Neural progenitor cell (in vitro differentiated cells): ENCODE measurements around the gene KLHL3. TPM values are rescaled to one million over a fixed set of nuclear protein-coding genes. Genes with fewer than 3 reads are reported as not detected.

Experiments
- DNase-seq: peaks from one replicate; pipeline ENCODE4 v3.0.0-alpha.2; 2016; ENCODE audit warnings: low spot score
- H2AFZ ChIP-seq: fragments of 200-600 bp; sonication (generic); replicated peaks from 2 replicates; pipeline ENCODE4 v1.6.1; 2016; ENCODE audit warnings: antibody characterized with exemption
- H3F3A ChIP-seq: fragments of 200-600 bp; sonication (generic); 2 replicates; pipeline ENCODE4 v1.6.1; 2016; ENCODE audit warnings: antibody characterized with exemption, low read depth
- H3K27ac ChIP-seq: fragments of 200-600 bp; sonication (generic); 2 replicates; pipeline ENCODE4 v1.5.1; 2016; ENCODE audit warnings: mild to moderate bottlenecking
- H3K27me3 ChIP-seq: fragments of 200-600 bp; sonication (generic); 2 replicates; pipeline ENCODE4 v1.6.1; 2016; ENCODE audit warnings: mild to moderate bottlenecking, moderate library complexity
- H3K36me3 ChIP-seq: fragments of 200-600 bp; sonication (generic); 2 replicates; pipeline ENCODE4 v1.5.1; 2016
- H3K4me1 ChIP-seq: fragments of 200-600 bp; sonication (generic); 2 replicates; pipeline ENCODE4 v1.6.1; 2016; ENCODE audit warnings: mixed run types
- H3K4me2 ChIP-seq: fragments of 200-600 bp; sonication (generic); 2 replicates; pipeline ENCODE4 v1.6.1; 2016
- H3K4me3 ChIP-seq: fragments of 200-600 bp; sonication (generic); 2 replicates; pipeline ENCODE4 v1.5.1; 2016
- H3K79me2 ChIP-seq: fragments of 200-600 bp; sonication (generic); 2 replicates; pipeline ENCODE4 v1.6.1; 2016; ENCODE audit warnings: low read depth
- H3K9ac ChIP-seq: fragments of 200-600 bp; sonication (generic); 2 replicates; pipeline ENCODE4 v1.6.1; 2016
- H3K9me3 ChIP-seq: fragments of 200-600 bp; sonication (generic); 2 replicates; pipeline ENCODE4 v1.5.1; 2016; ENCODE audit warnings: low read depth
- H4K20me1 ChIP-seq: fragments of 200-600 bp; sonication (generic); 2 replicates; pipeline ENCODE4 v1.6.1; 2016; ENCODE audit warnings: low read depth
- H3K27ac Mint-ChIP-seq: 3 replicates; pipeline ENCODE4 v1.8.0; 2021; ENCODE audit warnings: mixed read lengths
- H3K27me3 Mint-ChIP-seq: 2 replicates; pipeline ENCODE4 v1.8.0; 2022; ENCODE audit warnings: low read depth, mild to moderate bottlenecking, inconsistent platforms, moderate library complexity, mixed read lengths; ENCODE audit not compliant: insufficient read depth
- H3K36me3 Mint-ChIP-seq: 3 replicates; pipeline ENCODE4 v1.8.0; 2021; ENCODE audit warnings: mixed read lengths
- H3K4me1 Mint-ChIP-seq: 3 replicates; pipeline ENCODE4 v1.8.0; 2021; ENCODE audit warnings: mixed read lengths
- H3K4me3 Mint-ChIP-seq: 3 replicates; pipeline ENCODE4 v1.8.0; 2021; ENCODE audit warnings: mild to moderate bottlenecking, moderate library complexity, mixed read lengths
- H3K9me3 Mint-ChIP-seq: 3 replicates; pipeline ENCODE4 v1.8.0; 2020; ENCODE audit warnings: mixed read lengths
- EZH2 ChIP-seq: fragments of 200-600 bp; sonication (generic); IDR thresholded peaks from 2 replicates; pipeline ENCODE4 v1.6.1; 2017; ENCODE audit warnings: antibody characterized with exemption, mild to moderate bottlenecking, moderate library complexity
- EZH2phosphoT487 ChIP-seq: fragments of 200-600 bp; sonication (generic); IDR thresholded peaks from 2 replicates; pipeline ENCODE4 v1.6.1; 2017; ENCODE audit warnings: antibody characterized with exemption
- total RNA-seq: library from RNA; depleted of rRNA; stranded (reverse); fragments of >200 nt; gene quantifications from 2 replicates; pipeline ENCODE4 v1.2.3, GENCODE V29; 2015; ENCODE audit warnings: low replicate concordance
- TF ChIP-seq, protein P1 (sequence below): fragments of 200-600 bp; sonication (generic); IDR thresholded peaks from 2 replicates; pipeline ENCODE4 v1.5.1; 2017; ENCODE audit warnings: antibody characterized with exemption, mild to moderate bottlenecking

The KLHL3 gene
- total RNA-seq, 1 donor from 2014 or later, result 26.8 TPM

DNA sequence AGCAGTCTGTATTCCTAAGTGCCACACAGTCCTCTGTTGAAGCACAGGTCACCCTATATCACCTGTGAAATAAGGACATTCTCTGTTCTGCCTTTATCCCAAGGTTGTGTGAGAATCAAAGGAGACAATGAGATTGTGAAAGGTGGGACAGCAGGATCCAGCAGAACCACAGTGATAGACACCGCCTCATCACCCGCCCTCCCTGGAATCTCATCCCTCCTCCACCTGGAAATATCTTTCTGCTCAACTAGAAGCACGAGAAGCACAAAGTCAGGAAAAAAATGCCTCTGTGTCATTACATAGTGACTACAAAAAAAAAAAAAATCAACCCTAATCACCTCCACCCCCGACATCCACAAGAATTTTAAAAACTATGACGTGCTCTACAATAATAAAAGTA lies 32.3 kb downstream of the KLHL3 start:
- H3K27ac ChIP-seq, result no peak overlapping the region
- H3K9ac ChIP-seq, result no peak overlapping the region
- Mint-ChIP-seq H3K36me3 (peaks cover 7% of the 10 kb centered on the region), H3K9me3 (no peaks in the 10 kb centered on the region), H3K4me1 (no peaks in the 10 kb centered on the region), H3K27ac (no peak overlapping the region), H3K27me3 (no peaks in the 10 kb centered on the region), H3K4me3 (no peak overlapping the region)
- no peaks in the 10 kb centered on the region for H3K27me3 ChIP-seq
- no peaks in the 10 kb centered on the region for H3K79me2 ChIP-seq
- H2AFZ ChIP-seq, result no peak overlapping the region
- H3K4me1 ChIP-seq, result no peaks in the 10 kb centered on the region
- no peaks in the 10 kb centered on the region for H3K36me3 ChIP-seq
- H3K9me3 ChIP-seq, result no peaks in the 10 kb centered on the region
- H3F3A ChIP-seq, result no peaks in the 10 kb centered on the region
- no peak overlapping the region for H3K4me2 ChIP-seq
- TF ChIP-seq, protein P1, sequence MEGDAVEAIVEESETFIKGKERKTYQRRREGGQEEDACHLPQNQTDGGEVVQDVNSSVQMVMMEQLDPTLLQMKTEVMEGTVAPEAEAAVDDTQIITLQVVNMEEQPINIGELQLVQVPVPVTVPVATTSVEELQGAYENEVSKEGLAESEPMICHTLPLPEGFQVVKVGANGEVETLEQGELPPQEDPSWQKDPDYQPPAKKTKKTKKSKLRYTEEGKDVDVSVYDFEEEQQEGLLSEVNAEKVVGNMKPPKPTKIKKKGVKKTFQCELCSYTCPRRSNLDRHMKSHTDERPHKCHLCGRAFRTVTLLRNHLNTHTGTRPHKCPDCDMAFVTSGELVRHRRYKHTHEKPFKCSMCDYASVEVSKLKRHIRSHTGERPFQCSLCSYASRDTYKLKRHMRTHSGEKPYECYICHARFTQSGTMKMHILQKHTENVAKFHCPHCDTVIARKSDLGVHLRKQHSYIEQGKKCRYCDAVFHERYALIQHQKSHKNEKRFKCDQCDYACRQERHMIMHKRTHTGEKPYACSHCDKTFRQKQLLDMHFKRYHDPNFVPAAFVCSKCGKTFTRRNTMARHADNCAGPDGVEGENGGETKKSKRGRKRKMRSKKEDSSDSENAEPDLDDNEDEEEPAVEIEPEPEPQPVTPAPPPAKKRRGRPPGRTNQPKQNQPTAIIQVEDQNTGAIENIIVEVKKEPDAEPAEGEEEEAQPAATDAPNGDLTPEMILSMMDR, result no peak
- no peak for TF ChIP-seq EZH2
- TF ChIP-seq EZH2phosphoT487, result no peak
- DNase-seq, result no peak
- H3K4me3 ChIP-seq, result no peak overlapping the region
- no peaks in the 10 kb centered on the region for H4K20me1 ChIP-seq

DNA sequence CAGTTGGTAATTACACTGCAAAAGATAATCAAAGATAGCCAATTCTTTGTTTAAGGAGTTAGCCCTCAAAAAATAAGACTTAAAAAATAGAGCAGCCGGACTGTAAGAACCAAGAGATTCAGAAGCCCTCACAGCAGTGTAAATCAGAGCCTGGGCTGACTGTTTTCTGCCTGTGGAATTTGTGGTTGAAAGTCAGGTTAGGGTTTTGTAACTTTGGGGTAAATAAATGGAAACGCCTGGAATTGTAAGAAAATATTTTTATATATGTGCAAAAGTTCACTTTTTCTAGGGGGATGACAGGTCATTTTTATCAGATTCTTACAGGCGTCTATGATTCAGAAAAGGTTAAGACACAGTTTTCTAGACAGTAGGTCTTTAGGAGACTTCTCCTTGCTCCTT lies 35.6 kb downstream of the KLHL3 start:
- Histone ChIP-seq H3K4me2 (no peak overlapping the region), H3K4me1 (no peaks in the 10 kb centered on the region), H3K4me3 (no peak overlapping the region), H3K27me3 (no peaks in the 10 kb centered on the region), H3F3A (no peaks in the 10 kb centered on the region), H2AFZ (no peak overlapping the region), H3K36me3 (no peaks in the 10 kb centered on the region), H3K27ac (no peak overlapping the region), H3K79me2 (no peaks in the 10 kb centered on the region), H4K20me1 (no peaks in the 10 kb centered on the region), H3K9ac (no peak overlapping the region), H3K9me3 (no peaks in the 10 kb centered on the region)
- H3K4me3 Mint-ChIP-seq, result no peak overlapping the region
- H3K27me3 Mint-ChIP-seq, result no peaks in the 10 kb centered on the region
- H3K4me1 Mint-ChIP-seq, result no peaks in the 10 kb centered on the region
- H3K27ac Mint-ChIP-seq, result no peak overlapping the region
- DNase-seq, result no peak
- TF ChIP-seq EZH2, result no peak
- TF ChIP-seq, protein P1, result no peak
- no peak for TF ChIP-seq EZH2phosphoT487
- no peaks in the 10 kb centered on the region for H3K9me3 Mint-ChIP-seq
- peaks cover 3% of the 10 kb centered on the region for H3K36me3 Mint-ChIP-seq

DNA sequence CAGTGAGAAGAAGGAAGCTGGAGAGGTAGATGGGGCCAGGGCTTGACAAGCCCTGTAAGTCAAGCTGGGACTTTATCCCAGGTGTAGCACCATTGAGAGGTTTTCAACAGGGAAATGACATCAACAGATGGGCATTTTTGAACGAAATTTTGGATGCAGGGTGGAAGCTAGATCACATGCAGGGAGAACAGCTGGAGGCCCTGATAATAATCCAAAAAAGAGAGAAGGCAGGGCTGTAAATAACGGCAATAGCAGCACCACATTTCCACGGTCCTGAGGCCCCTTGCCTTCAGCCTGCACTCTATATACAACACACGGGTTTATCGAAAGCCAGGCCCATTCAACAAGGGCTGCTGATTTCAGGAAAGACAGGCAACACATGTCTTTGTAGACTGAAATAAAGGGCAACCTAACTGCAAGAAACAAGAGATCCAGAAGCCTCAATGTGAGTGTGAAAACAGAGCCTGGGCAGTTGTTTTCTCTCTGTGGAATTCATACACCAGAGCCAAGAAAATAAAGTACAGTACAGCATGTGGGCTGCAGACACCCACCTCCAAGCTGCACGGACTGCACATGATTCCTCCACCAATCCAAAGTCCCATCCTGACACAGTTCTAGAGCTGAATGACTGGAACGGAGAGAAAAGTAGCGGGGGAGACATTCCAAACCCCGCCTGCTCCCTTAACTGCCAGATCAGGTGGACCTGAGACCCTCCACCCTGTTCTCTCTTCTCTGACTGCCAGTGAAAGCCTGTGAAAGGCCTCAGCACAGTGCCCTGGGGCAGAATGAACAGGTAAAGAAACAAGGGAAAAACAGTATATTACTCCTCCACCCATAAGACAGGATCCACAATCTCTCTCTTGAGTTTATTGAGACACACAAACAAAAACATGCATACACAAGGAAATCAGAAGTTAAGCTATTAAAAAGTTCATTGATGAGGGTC lies 36.3 kb downstream of the KLHL3 start:
- H3K36me3 ChIP-seq, result no peaks in the 10 kb centered on the region
- Mint-ChIP-seq H3K36me3 (peaks cover 3% of the 10 kb centered on the region), H3K4me3 (no peak overlapping the region), H3K9me3 (no peaks in the 10 kb centered on the region), H3K4me1 (peaks cover 2% of the 10 kb centered on the region), H3K27me3 (no peaks in the 10 kb centered on the region), H3K27ac (no peak overlapping the region)
- no peak overlapping the region for H3K4me2 ChIP-seq
- H3K27me3 ChIP-seq, result no peaks in the 10 kb centered on the region
- no peaks in the 10 kb centered on the region for H3K9me3 ChIP-seq
- no peak overlapping the region for H3K9ac ChIP-seq
- H4K20me1 ChIP-seq, result no peaks in the 10 kb centered on the region
- H3K4me1 ChIP-seq, result no peaks in the 10 kb centered on the region
- H3F3A ChIP-seq, result no peaks in the 10 kb centered on the region
- no peak for TF ChIP-seq EZH2phosphoT487
- no peak for TF ChIP-seq EZH2
- TF ChIP-seq, protein P1, result no peak
- H2AFZ ChIP-seq, result no peak overlapping the region
- no peak for DNase-seq
- no peak overlapping the region for H3K4me3 ChIP-seq
- no peaks in the 10 kb centered on the region for H3K79me2 ChIP-seq
- no peak overlapping the region for H3K27ac ChIP-seq
